ENCODE measurements around the gene PAQR3.
"Not testable (repeated sequence)": the region's sequence is repeated elsewhere in the genome, so short reads cannot be mapped to it uniquely, and the experiment has no call there.

PAQR3 gene

GRCh38 chr4:78926826-78927225, 12.4 kb downstream of the PAQR3 start:
- DNase-seq (ENCODE audit: low read depth), result no peak

GRCh38 chr4:78923464-78924312, 15.6 kb downstream of the PAQR3 start:
- no peak for DNase-seq (ENCODE audit: low read depth)

GRCh38 chr4:78922207-78922606, 17.0 kb downstream of the PAQR3 start:
- DNase-seq (ENCODE audit: low read depth), result no peak

GRCh38 chr4:78910612-78911011, 28.6 kb downstream of the PAQR3 start:
- DNase-seq (ENCODE audit: low read depth), result no peak

- not testable (repeated sequence) for DNase-seq (ENCODE audit: low read depth)
Observed at GRCh38 chr4:78908974-78909373, 30.3 kb downstream of the PAQR3 start.

- no peak for DNase-seq (ENCODE audit: low read depth)
Observed at GRCh38 chr4:78907638-78908037, 31.6 kb downstream of the PAQR3 start.

GRCh38 chr4:78904143-78904542, 35.1 kb downstream of the PAQR3 start:
- DNase-seq (ENCODE audit: low read depth), result no peak

- DNase-seq (ENCODE audit: low read depth), result no peak
Observed at GRCh38 chr4:78902298-78902697, 36.9 kb downstream of the PAQR3 start.

GRCh38 chr4:78901882-78902281, 37.4 kb downstream of the PAQR3 start:
- no peak for DNase-seq (ENCODE audit: low read depth)

GRCh38 chr4:78899302-78899701, 39.9 kb downstream of the PAQR3 start:
- no peak for DNase-seq (ENCODE audit: low read depth)

GRCh38 chr4:78889955-78890354, 49.3 kb downstream of the PAQR3 start:
- DNase-seq (ENCODE audit: low read depth), result no peak

- no peak for DNase-seq (ENCODE audit: low read depth)
Observed at GRCh38 chr4:78885598-78885997, 53.6 kb downstream of the PAQR3 start.

- DNase-seq (ENCODE audit: low read depth), result no peak
Observed at GRCh38 chr4:78880874-78881492, 58.3 kb downstream of the PAQR3 start.

- no peak for DNase-seq (ENCODE audit: low read depth)
Observed at GRCh38 chr4:78878031-78878430, 61.2 kb downstream of the PAQR3 start.

- DNase-seq (ENCODE audit: low read depth), result no peak
Observed at GRCh38 chr4:78876568-78877320, 62.5 kb downstream of the PAQR3 start.

GRCh38 chr4:78870056-78870455, 69.2 kb downstream of the PAQR3 start:
- no peak for DNase-seq (ENCODE audit: low read depth)

- DNase-seq (ENCODE audit: low read depth), result not testable (repeated sequence)
Observed at GRCh38 chr4:78868712-78869111, 70.5 kb downstream of the PAQR3 start.

GRCh38 chr4:78865451-78865850, 73.8 kb downstream of the PAQR3 start:
- DNase-seq (ENCODE audit: low read depth), result no peak

- DNase-seq (ENCODE audit: low read depth), result no peak
Observed at GRCh38 chr4:78864405-78865024, 74.7 kb downstream of the PAQR3 start.

- DNase-seq (ENCODE audit: low read depth), result no peak
Observed at GRCh38 chr4:78863991-78864390, 75.2 kb downstream of the PAQR3 start.

GRCh38 chr4:78863254-78863869, 75.9 kb downstream of the PAQR3 start:
- DNase-seq (ENCODE audit: low read depth), result no peak

GRCh38 chr4:78862314-78862737, 76.9 kb downstream of the PAQR3 start:
- DNase-seq (ENCODE audit: low read depth), result no peak
